ENCODE results near the gene BGN.

Gene BGN

GRCh38 chrX:153515435-153515834, 20.7 kb downstream of the BGN start:
- DNase-seq (ENCODE audit: low spot score) = no peak

GRCh38 chrX:153516073-153516472, 21.3 kb downstream of the BGN start:
- no peak for DNase-seq (ENCODE audit: low spot score)
- TF ChIP-seq CTCF (IDR thresholded peaks at IDR 0.05; ENCODE audit: extremely low read depth, missing control alignments) = no peak

More at GRCh38 chrX:153515435-153515834, 20.7 kb downstream of the BGN start:
- no peak for TF ChIP-seq CTCF (IDR thresholded peaks at IDR 0.05; ENCODE audit: extremely low read depth, missing control alignments)

- no peak for TF ChIP-seq CTCF (IDR thresholded peaks at IDR 0.05; ENCODE audit: extremely low read depth, missing control alignments)
- DNase-seq (ENCODE audit: low spot score) = no peak
Measured at GRCh38 chrX:153517423-153517822, 22.6 kb downstream of the BGN start, which contains the start of gene ATP2B3. ATP2B3 (plus strand) TSS chrX:153517642; CDS start chrX:153536248, 18,606 bp downstream.

- no peak for TF ChIP-seq CTCF (IDR thresholded peaks at IDR 0.05; ENCODE audit: extremely low read depth, missing control alignments)
- DNase-seq (ENCODE audit: low spot score) = no peak
Measured at GRCh38 chrX:153517946-153518834, 23.4 kb downstream of the BGN start.

GRCh38 chrX:153519569-153520286, 24.9 kb downstream of the BGN start:
- no peak for DNase-seq (ENCODE audit: low spot score)
- no peak for TF ChIP-seq CTCF (IDR thresholded peaks at IDR 0.05; ENCODE audit: extremely low read depth, missing control alignments)

- no peak for TF ChIP-seq CTCF (IDR thresholded peaks at IDR 0.05; ENCODE audit: extremely low read depth, missing control alignments)
- no peak for DNase-seq (ENCODE audit: low spot score)
Measured at GRCh38 chrX:153520287-153520917, 25.6 kb downstream of the BGN start.

All from GM20000 (cell line).